A549 (cell line): ENCODE results near the gene AMELY.

Experiments used
- CEBPB ChIP-seq, 2 experiments: fragments of >200 bp in 1 of 2; sonication (Bioruptor Twin) in 1 of 2; formaldehyde crosslinking in 1 of 2; IDR thresholded peaks; 2 replicates each; pipeline ENCODE4 v1.6.1; 2012 to 2016
- CHD4 ChIP-seq: fragments of 200-600 bp; sonication (generic); IDR thresholded peaks from 2 replicates; pipeline ENCODE4 v1.6.1; 2016; ENCODE audit warnings: antibody characterized with exemption, mild to moderate bottlenecking, borderline replicate concordance
- MAFK ChIP-seq: fragments of 450-650 bp; IDR thresholded peaks from 2 replicates; pipeline ENCODE4 v1.6.1; 2014; ENCODE audit not compliant: partially characterized antibody
- POLR2A ChIP-seq: IDR thresholded peaks from 2 replicates; pipeline ENCODE4 v1.6.1; 2012; ENCODE audit warnings: mild to moderate bottlenecking, low read length
- POLR2AphosphoS2 ChIP-seq: conservative IDR thresholded peaks from 2 replicates; pipeline ENCODE4 v1.6.1; 2012; ENCODE audit warnings: low read length, improper control_type of control experiment, inconsistent platforms
- TP53 ChIP-seq: fragments of 250-450 bp; sonication (Bioruptor Pico); IDR thresholded peaks from 2 replicates; pipeline ENCODE4 v1.5.0; 2021; ENCODE audit warnings: mild to moderate bottlenecking, moderate library complexity
- TF ChIP-seq, protein P1 (sequence below): fragments of >200 bp; sonication (Bioruptor Twin); formaldehyde crosslinking; IDR thresholded peaks from 3 replicates; pipeline ENCODE4 v1.5.1; 2016
- TF ChIP-seq, protein P2 (sequence below): fragments of 250-450 bp; sonication (Bioruptor Pico); IDR thresholded peaks from 2 replicates; pipeline ENCODE4 v1.5.0; 2021; ENCODE audit warnings: mild to moderate bottlenecking, moderate library complexity, borderline replicate concordance

DNA sequence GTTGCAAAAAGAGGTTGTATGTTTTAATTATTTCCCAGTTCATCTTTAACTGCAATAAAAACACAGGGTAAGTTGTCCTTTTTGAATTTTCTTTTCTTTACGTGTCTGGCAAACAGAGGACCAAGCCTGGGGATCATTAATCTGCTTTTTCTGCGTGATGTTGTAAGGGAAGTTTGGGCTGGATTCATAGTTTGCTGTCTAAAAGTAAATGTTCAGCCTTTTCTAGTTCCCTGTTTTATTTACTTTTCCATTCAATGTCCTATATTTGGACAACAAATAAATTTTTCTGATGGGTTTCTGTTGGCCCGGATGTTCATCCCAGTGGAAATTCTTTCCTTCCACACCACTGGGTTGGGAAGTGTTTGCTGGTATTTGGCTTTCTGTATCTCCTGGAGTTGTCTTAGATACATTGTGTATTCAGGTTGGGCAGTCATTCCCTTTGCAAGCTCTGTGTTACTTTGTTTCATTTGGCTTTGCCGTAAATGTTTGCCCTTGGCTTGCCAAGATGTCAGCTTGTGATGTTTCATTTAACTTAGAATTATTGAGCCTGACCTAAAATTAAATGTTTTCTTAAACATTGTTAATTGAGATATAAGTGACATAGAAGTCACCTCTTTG lies 20.3 kb upstream of the AMELY start:
- TF ChIP-seq, protein P1, sequence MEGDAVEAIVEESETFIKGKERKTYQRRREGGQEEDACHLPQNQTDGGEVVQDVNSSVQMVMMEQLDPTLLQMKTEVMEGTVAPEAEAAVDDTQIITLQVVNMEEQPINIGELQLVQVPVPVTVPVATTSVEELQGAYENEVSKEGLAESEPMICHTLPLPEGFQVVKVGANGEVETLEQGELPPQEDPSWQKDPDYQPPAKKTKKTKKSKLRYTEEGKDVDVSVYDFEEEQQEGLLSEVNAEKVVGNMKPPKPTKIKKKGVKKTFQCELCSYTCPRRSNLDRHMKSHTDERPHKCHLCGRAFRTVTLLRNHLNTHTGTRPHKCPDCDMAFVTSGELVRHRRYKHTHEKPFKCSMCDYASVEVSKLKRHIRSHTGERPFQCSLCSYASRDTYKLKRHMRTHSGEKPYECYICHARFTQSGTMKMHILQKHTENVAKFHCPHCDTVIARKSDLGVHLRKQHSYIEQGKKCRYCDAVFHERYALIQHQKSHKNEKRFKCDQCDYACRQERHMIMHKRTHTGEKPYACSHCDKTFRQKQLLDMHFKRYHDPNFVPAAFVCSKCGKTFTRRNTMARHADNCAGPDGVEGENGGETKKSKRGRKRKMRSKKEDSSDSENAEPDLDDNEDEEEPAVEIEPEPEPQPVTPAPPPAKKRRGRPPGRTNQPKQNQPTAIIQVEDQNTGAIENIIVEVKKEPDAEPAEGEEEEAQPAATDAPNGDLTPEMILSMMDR, result no peak
- TF ChIP-seq CEBPB (IDR thresholded peaks at IDR 0.05) (no peak), CHD4 (no peak), TP53 (CRISPR knock-in tag) (no peak), POLR2A (no peak), POLR2AphosphoS2 (no peak), MAFK (no peak)
- TF ChIP-seq, protein P2, sequence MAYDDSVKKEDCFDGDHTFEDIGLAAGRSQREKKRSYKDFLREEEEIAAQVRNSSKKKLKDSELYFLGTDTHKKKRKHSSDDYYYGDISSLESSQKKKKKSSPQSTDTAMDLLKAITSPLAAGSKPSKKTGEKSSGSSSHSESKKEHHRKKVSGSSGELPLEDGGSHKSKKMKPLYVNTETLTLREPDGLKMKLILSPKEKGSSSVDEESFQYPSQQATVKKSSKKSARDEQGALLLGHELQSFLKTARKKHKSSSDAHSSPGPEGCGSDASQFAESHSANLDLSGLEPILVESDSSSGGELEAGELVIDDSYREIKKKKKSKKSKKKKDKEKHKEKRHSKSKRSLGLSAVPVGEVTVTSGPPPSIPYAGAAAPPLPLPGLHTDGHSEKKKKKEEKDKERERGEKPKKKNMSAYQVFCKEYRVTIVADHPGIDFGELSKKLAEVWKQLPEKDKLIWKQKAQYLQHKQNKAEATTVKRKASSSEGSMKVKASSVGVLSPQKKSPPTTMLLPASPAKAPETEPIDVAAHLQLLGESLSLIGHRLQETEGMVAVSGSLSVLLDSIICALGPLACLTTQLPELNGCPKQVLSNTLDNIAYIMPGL (CRISPR knock-in tag), result no peak
